Calu3 (cell line): ENCODE data around the gene B4GALT2. TPM values are rescaled to one million over a fixed set of nuclear protein-coding genes. Genes with fewer than 3 reads are reported as not detected.

Experiments
- Bru-seq: library from RNA; stranded (reverse); fragments of 400-500 nt; gene quantifications from one replicate; lab custom pipeline; 2021; lab: Mats Ljungman, UMichigan
- BruChase-seq, 2 experiments: library from RNA; stranded (reverse); fragments of 400-500 nt; gene quantifications; one replicate each; lab custom pipeline; 2021; lab: Mats Ljungman, UMichigan
- BruUV-seq: library from RNA; stranded (reverse); fragments of 400-500 nt; replicated peaks from 2 replicates; lab custom pipeline; 2021; lab: Mats Ljungman, UMichigan
- CTCF ChIA-PET: fragments of 300-600 bp; sonication (Branson Sonifier 250); formaldehyde crosslinking; loops from one replicate; lab custom pipeline; 2022; ENCODE audit warnings: antibody characterized with exemption; lab: Charles Lee
- DNase-seq: peaks from one replicate; pipeline ENCODE4 v3.0.0; 2022
- H3K27ac Mint-ChIP-seq: one replicate; pipeline ENCODE4 v1.8.0; 2022; ENCODE audit warnings: mixed read lengths; ENCODE audit not compliant: unreplicated experiment
- H3K27me3 Mint-ChIP-seq: one replicate; pipeline ENCODE4 v1.8.0; 2022; ENCODE audit warnings: mixed read lengths; ENCODE audit not compliant: unreplicated experiment
- H3K36me3 Mint-ChIP-seq: one replicate; pipeline ENCODE4 v1.8.0; 2022; ENCODE audit warnings: mild to moderate bottlenecking, moderate library complexity, mixed read lengths; ENCODE audit not compliant: insufficient read depth, unreplicated experiment
- H3K4me1 Mint-ChIP-seq: one replicate; pipeline ENCODE4 v1.8.0; 2022; ENCODE audit warnings: mild to moderate bottlenecking, low read depth, mixed read lengths; ENCODE audit not compliant: unreplicated experiment
- H3K4me3 Mint-ChIP-seq: one replicate; pipeline ENCODE4 v1.8.0; 2022; ENCODE audit warnings: mild to moderate bottlenecking, low read depth, moderate library complexity, mixed read lengths; ENCODE audit not compliant: unreplicated experiment
- H3K9me3 Mint-ChIP-seq: one replicate; pipeline ENCODE4 v1.8.0; 2022; ENCODE audit warnings: low read depth, mixed read lengths; ENCODE audit not compliant: unreplicated experiment
- CTCF ChIP-seq: fragments of 200-600 bp; IDR thresholded peaks from one replicate; pipeline ENCODE4 v1.8.0; 2022; ENCODE audit warnings: antibody characterized with exemption; ENCODE audit not compliant: unreplicated experiment
- intact Hi-C: fragments of 100-400 bp; cut with micrococcal nuclease; formaldehyde crosslinking; loops from one replicate; pipeline ENCODE4 v1.10.0; 2022; ENCODE audit not compliant: unreplicated experiment
- long read RNA-seq: library from polyadenylated mRNA; stranded (forward); transcript quantifications from one replicate; pipeline ENCODE4 v2.0.0, GENCODE V29; 2022
- total RNA-seq: library from RNA; stranded (reverse); gene quantifications from 2 replicates; pipeline ENCODE4 v1.2.3, GENCODE V29; 2022

B4GALT2 gene
- total RNA-seq (47.1 and 50.9 TPM in 2 replicates), Bru-seq, nascent RNA (percentile 58 among the genes with signal in this experiment), BruChase-seq, experiment 1, labeled RNA remaining after a 6-hour chase (percentile 76 among the genes with signal in this experiment), BruChase-seq, experiment 2, labeled RNA remaining after a 2-hour chase (percentile 66 among the genes with signal in this experiment)
- long read RNA-seq, transcript B4GALT2-203 (7 exons, 2,203 nt), result major isoform, 51 of 95 reads
- long read RNA-seq, partial matches to known transcripts, result 32 of 95 reads
- long read RNA-seq, other reads (novel, unspliced or antisense), result 12 of 95 reads

- Mint-ChIP-seq H3K4me3 (peak within 1 kb of the TSS; percentile 76), H3K27me3 (no peaks in the 10 kb centered on the region), H3K27ac (peak within 1 kb of the TSS; percentile 60), H3K36me3 (peaks cover 66% of the 10 kb centered on the region), H3K9me3 (no peaks in the 10 kb centered on the region), H3K4me1 (peaks cover 63% of the 10 kb centered on the region)
- intact Hi-C loops, result no loop called here
- CTCF ChIA-PET, result no interaction called here
- BruUV-seq, result no TSS peak
- TF ChIP-seq CTCF, result no peak
- peak; percentile 60 for DNase-seq
Measured at GRCh38 chr1:43978551-43979260, at the start of gene B4GALT2. TSS of gene B4GALT2 (plus strand) at chr1:43979210. CDS start at chr1:43981161, 1,951 bp downstream.

GRCh38 chr1:43930168-43930948, 48.7 kb upstream of the B4GALT2 start:
- TF ChIP-seq CTCF, result peak; percentile 43
- no peak overlapping the region for H3K27ac Mint-ChIP-seq
- H3K36me3 Mint-ChIP-seq, result peaks cover 14% of the 10 kb centered on the region
- no peaks in the 10 kb centered on the region for H3K27me3 Mint-ChIP-seq
- H3K4me3 Mint-ChIP-seq, result no peak overlapping the region
- H3K4me1 Mint-ChIP-seq, result peaks cover 6% of the 10 kb centered on the region
- H3K9me3 Mint-ChIP-seq, result peaks cover 2% of the 10 kb centered on the region
- peak; percentile 39 for DNase-seq
- intact Hi-C loops, result loop anchor here (5.0 kb wide), 1 partner anchor 78 kb away; no protein-coding TSS in a partner anchor
- CTCF ChIA-PET, result interaction anchor here (0.6 to 3.4 kb wide), 4 partner anchors 101 to 167 kb away, joined by 4 to 17 read pairs (median 6); no protein-coding TSS in a partner anchor
- no TSS peak for BruUV-seq

GRCh38 chr1:43930949-43931275, 48.1 kb upstream of the B4GALT2 start:
- Mint-ChIP-seq H3K36me3 (peaks cover 14% of the 10 kb centered on the region), H3K27ac (no peak overlapping the region), H3K4me3 (no peak overlapping the region), H3K9me3 (peaks cover 2% of the 10 kb centered on the region), H3K27me3 (no peaks in the 10 kb centered on the region), H3K4me1 (peaks cover 6% of the 10 kb centered on the region)
- BruUV-seq, result no TSS peak
- CTCF ChIA-PET, result interaction anchor here (0.6 to 3.4 kb wide), 3 partner anchors 101 to 167 kb away, joined by 5 to 17 read pairs (median 8); no protein-coding TSS in a partner anchor
- TF ChIP-seq CTCF, result no peak
- no peak for DNase-seq
- intact Hi-C loops, result loop anchor here (5.0 kb wide), 1 partner anchor 79 kb away; no protein-coding TSS in a partner anchor
